Parathyroid adenoma (tissue), 2 donors: Measurements from ENCODE around the gene ZNF208.
"Not testable (repeated sequence)": the region's sequence is repeated elsewhere in the genome, so short reads cannot be mapped to it uniquely, and the experiment has no call there.

ENCODE experiments used
- H2AFZ ChIP-seq: fragments of 300-600 bp; sonication (generic); one replicate; pipeline ENCODE4 v1.7.0; 2017; ENCODE audit warnings: antibody characterized with exemption, mild to moderate bottlenecking
- H3K27ac ChIP-seq: fragments of 300-600 bp; sonication (generic); one replicate; pipeline ENCODE4 v1.7.0; 2017
- H3K27me3 ChIP-seq: fragments of 300-600 bp; sonication (generic); one replicate; pipeline ENCODE4 v1.7.0; 2017; ENCODE audit warnings: low read length; ENCODE audit not compliant: control insufficient read depth, insufficient read depth
- H3K36me3 ChIP-seq: fragments of 300-600 bp; sonication (generic); one replicate; pipeline ENCODE4 v1.7.0; 2017; ENCODE audit warnings: low read length; ENCODE audit not compliant: control insufficient read depth, insufficient read depth
- H3K4me1 ChIP-seq: fragments of 300-600 bp; sonication (generic); one replicate; pipeline ENCODE4 v1.7.0; 2017; ENCODE audit warnings: control low read depth
- H3K4me2 ChIP-seq: fragments of 300-600 bp; sonication (generic); one replicate; pipeline ENCODE4 v1.7.0; 2017; ENCODE audit warnings: low read length
- H3K4me3 ChIP-seq: fragments of 300-600 bp; sonication (generic); one replicate; pipeline ENCODE4 v1.7.0; 2017; ENCODE audit warnings: low read depth, low read length
- H3K79me2 ChIP-seq: fragments of 300-600 bp; sonication (generic); one replicate; pipeline ENCODE4 v1.7.0; 2017; ENCODE audit warnings: control low read depth
- H3K9ac ChIP-seq: fragments of 300-600 bp; sonication (generic); one replicate; pipeline ENCODE4 v1.7.0; 2017; ENCODE audit warnings: mild to moderate bottlenecking
- H3K9me3 ChIP-seq: fragments of 300-600 bp; sonication (generic); one replicate; pipeline ENCODE4 v1.7.0; 2017; ENCODE audit warnings: low read length; ENCODE audit not compliant: control insufficient read depth
- CTCF ChIP-seq: fragments of 300-600 bp; sonication (generic); IDR thresholded peaks from one replicate; pipeline ENCODE4 v1.7.0; 2017; ENCODE audit warnings: antibody characterized with exemption, mild to moderate bottlenecking
- donor health status: primary hyperparathyroidism.

The ZNF208 gene

GRCh38 chr19:21891086-21891485 is 119.7 kb downstream of the ZNF208 start:
- H3K9me3 ChIP-seq, result no peaks in the 10 kb centered on the region
- no peak overlapping the region for H2AFZ ChIP-seq
- TF ChIP-seq CTCF, result no peak
- no peak overlapping the region for H3K4me3 ChIP-seq
- H3K36me3 ChIP-seq, result no peaks in the 10 kb centered on the region
- H3K79me2 ChIP-seq, result no peaks in the 10 kb centered on the region
- no peaks in the 10 kb centered on the region for H3K4me1 ChIP-seq
- H3K27ac ChIP-seq, result no peak overlapping the region
- no peak overlapping the region for H3K9ac ChIP-seq
- no peak overlapping the region for H3K4me2 ChIP-seq
- no peaks in the 10 kb centered on the region for H3K27me3 ChIP-seq

- not testable (repeated sequence) for H3K4me3 ChIP-seq, H3K9me3 ChIP-seq, H3K79me2 ChIP-seq, H3K4me2 ChIP-seq, H3K27me3 ChIP-seq, H3K27ac ChIP-seq, H3K9ac ChIP-seq, H3K4me1 ChIP-seq, H2AFZ ChIP-seq, H3K36me3 ChIP-seq
These were observed 120.7 kb downstream of the ZNF208 start for GRCh38 chr19:21890017-21890416.

- not testable (repeated sequence) for H2AFZ ChIP-seq, H3K27ac ChIP-seq, H3K4me2 ChIP-seq, H3K9me3 ChIP-seq, H3K4me1 ChIP-seq, H3K79me2 ChIP-seq, H3K27me3 ChIP-seq, H3K9ac ChIP-seq, H3K36me3 ChIP-seq, H3K4me3 ChIP-seq
These were observed 125.2 kb downstream of the ZNF208 start for GRCh38 chr19:21885516-21885915.

GRCh38 chr19:21884786-21885185 is 126.0 kb downstream of the ZNF208 start:
- not testable (repeated sequence) for H3K4me3 ChIP-seq, H3K79me2 ChIP-seq, H3K36me3 ChIP-seq, H3K9me3 ChIP-seq, H3K27me3 ChIP-seq, H3K4me1 ChIP-seq, H3K9ac ChIP-seq, H3K27ac ChIP-seq, H3K4me2 ChIP-seq, H2AFZ ChIP-seq

GRCh38 chr19:21883516-21883915 is 127.2 kb downstream of the ZNF208 start:
- H3K4me3 ChIP-seq, result no peak overlapping the region
- no peaks in the 10 kb centered on the region for H3K36me3 ChIP-seq
- no peaks in the 10 kb centered on the region for H3K27me3 ChIP-seq
- no peak overlapping the region for H2AFZ ChIP-seq
- no peak overlapping the region for H3K27ac ChIP-seq
- H3K79me2 ChIP-seq, result no peaks in the 10 kb centered on the region
- no peak overlapping the region for H3K4me2 ChIP-seq
- H3K9me3 ChIP-seq, result no peaks in the 10 kb centered on the region
- no peak overlapping the region for H3K9ac ChIP-seq
- no peaks in the 10 kb centered on the region for H3K4me1 ChIP-seq
- no peak for TF ChIP-seq CTCF
